Activated CD4-positive, alpha-beta T cell treated with anti-CD3 and anti-CD28 coated beads for 4 hours (primary cell): ENCODE results near the gene FCHSD1.
A peak's percentile ranks its signal among the peaks of the same experiment; 100 is the strongest.

ENCODE experiments used
- DNase-seq, 2 donors: peaks; one replicate each; pipeline ENCODE4 v3.0.0-alpha.2; 2020

FCHSD1 gene

DNA sequence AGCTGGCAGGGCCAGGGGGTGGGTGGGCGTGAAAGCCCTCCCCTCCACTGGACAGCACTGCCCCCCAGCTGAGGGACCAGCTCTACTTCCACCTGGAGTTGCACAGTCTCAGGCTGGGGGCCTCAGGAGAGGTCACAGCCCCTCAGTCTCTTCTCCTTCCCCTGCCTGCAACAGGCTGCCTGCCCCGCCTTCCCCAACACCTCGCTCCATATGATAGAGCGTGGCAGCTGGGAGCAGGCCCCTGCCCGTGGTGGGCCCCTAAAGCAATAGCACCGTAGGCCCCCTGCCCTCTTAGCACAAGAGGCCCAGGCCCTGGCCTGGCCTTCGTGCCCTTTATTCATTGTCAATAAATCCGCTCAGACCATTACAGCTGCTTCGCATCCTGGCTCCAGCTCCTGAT is 10.5 kb downstream of the FCHSD1 start:
- no peak for DNase-seq

DNA sequence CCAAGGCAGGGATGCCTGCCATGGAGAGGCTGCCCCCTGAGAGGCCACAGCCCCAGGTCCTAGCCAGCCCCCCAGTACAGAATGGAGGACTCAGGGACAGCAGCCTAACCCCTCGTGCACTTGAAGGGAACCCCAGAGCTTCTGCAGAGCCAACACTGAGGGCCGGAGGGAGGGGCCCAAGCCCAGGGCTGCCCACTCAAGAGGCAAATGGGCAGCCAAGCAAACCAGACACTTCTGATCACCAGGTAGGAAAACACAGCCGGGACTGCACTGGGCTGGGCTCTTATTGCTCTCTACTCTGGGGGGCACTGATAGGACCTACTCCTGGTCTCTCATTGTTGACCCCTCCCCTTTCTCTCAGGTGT is 11.2 kb downstream of the FCHSD1 start:
- DNase-seq: no peak

DNA sequence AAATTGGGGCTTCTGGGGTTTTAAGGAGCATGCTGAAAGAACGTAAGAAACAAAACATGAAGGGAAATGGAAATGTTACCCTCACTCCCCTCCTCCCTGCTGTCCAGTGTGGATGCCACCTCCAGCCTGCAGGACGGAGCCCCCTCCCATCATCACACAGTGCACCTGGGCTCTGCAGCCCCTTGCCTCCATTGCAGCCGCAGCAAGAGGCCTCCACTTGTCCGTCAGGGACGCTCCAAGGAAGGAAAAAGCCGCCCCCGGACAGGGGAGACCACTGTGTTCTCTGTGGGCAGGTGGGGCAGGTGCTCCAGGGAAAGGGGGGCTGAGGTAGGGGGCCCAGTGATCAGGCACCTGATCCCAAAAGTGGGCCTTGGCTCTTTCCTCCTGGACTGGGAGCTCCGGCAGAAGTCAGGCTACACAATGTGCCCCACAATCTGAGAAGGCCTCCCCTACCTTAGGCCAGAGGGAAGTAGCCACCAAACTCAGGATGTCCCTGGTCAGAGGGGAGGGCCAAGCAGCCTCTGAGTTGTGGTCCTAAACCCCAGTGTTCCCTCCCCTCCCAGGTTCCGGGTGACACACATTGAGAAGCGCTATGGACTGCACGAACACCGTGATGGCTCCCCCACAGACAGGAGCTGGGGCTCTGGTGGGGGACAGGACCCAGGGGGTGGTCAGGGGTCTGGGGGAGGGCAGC is 11.7 kb downstream of the FCHSD1 start:
- no peak for DNase-seq

DNA sequence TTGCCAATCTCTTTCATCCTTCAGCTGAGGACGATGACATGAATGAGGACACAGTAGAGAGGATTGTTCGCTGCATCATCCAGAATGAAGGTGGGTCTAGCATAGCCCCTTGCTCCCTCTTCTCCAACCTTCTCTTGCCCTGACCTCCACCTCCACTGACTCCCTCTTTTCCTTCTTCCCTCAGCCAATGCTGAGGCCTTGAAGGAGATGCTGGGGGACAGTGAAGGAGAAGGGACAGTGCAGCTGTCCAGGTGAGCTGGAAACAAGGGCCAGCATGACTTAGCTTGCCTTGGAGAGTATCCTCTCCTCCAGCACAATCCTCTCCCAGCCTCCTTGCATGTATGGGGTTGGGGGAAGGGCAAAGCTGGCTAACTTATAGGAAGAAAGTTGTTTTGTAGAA is 12.4 kb downstream of the FCHSD1 start:
- DNase-seq: no peak

- DNase-seq: peak; percentile 41 to 50
Observed at GRCh38 chr5:141637767-141638419, 13.3 kb downstream of the FCHSD1 start.

GRCh38 chr5:141637123-141637766 is 14.0 kb downstream of the FCHSD1 start:
- DNase-seq: peak; percentile 42 to 55

DNA sequence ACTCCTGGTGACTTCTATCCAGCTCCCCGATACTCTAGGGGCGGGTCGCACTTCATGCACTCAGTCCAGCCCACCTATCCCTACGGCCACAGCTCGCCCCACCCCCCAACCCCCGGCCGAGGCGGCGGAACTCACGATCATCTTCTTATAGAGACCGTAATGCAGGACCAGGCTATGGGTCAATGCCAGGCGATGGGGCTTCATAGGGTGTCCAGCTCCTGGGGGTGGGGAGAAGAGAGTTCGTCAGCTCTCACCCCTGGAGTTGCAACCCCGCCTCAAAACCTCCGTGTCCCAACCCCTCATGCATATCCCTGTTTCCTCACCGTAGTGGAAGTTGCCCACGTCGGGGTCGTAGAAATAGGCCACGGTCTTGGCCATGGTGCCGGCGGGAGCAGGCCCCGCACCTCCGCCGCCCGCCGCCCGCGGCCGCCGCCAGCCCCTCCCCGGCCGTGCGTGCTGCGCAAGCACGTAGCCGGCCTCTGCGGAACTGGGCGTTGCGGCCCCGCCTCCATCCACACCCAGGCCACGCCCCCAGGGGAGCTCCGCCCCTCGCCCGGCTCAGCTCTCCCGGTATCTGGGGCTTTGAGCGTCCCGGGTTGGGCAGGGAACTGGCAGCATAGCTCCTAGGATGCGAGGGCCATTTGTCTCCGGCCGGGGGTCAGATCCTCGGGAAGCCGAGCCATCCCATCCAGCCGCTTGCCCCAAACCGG is 14.7 kb downstream of the FCHSD1 start, which contains the start of the genes HDAC3 and RELL2:
Gene HDAC3 (minus strand): TSS at position 437 of the 710 bp plus-strand sequence. CDS start 59 bp downstream, at position 378.
Gene RELL2 (plus strand): TSS at position 585 of the 710 bp plus-strand sequence. CDS start 1,229 bp downstream, outside the sequence.
- peak; percentile 91 to 95 for DNase-seq

DNA sequence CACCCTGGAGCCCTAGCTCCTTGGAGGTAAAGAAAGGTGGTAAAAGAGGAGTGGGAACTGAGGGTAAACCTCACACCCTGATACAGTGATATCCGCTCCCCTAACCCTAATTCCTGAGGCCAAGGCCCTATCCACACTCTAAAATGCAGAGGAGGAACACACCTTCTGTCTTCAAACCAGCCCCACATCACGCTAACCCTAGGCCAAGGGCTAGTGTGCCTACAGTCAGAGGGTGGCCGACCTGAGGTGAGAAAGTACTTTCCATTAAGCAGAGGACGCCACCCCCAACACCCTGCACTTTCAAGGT is 15.2 kb downstream of the FCHSD1 start:
- DNase-seq: no peak

DNA sequence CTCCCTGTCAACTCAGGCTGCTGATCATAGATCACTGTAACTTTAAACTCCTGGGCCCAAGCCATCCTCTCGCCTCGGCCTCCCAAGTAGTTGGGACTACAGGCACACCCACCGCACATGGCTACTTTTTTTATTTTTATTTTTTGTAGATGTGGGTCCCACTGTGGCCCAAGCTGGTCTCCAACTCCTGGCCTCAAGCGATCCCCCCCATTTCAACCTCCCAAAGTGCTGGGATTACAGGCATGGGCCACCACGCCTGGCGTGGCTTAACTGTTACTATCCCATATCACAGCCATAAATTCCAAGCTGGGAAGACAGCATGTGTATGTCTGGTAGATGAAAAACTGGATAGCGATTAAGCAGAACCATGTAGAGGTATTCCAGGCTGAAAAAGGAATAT is 15.6 kb downstream of the FCHSD1 start:
- DNase-seq: no peak

GRCh38 chr5:141634720-141635119 is 16.5 kb downstream of the FCHSD1 start:
- no peak for DNase-seq

GRCh38 chr5:141633871-141634561 is 17.2 kb downstream of the FCHSD1 start:
- no peak for DNase-seq

DNA sequence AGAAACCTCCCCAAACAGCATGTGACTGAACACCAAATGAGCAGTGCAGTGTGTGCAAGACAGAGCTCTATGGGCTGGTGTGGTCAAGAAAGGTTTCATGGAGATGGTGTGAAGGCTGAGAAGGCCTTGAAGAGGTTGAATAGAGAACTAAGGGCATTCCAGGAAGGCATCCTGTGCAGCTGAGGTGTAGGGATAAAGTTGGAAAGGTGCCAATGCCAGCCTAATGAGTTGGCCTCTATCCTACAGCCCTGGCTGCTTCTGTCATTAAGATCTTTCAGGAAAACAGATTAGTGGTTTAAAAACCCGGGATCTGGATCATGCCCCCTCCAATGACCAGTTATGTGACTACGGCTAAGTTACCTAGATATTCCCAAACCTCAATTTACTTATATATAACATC is 18.6 kb downstream of the FCHSD1 start:
- no peak for DNase-seq

DNA sequence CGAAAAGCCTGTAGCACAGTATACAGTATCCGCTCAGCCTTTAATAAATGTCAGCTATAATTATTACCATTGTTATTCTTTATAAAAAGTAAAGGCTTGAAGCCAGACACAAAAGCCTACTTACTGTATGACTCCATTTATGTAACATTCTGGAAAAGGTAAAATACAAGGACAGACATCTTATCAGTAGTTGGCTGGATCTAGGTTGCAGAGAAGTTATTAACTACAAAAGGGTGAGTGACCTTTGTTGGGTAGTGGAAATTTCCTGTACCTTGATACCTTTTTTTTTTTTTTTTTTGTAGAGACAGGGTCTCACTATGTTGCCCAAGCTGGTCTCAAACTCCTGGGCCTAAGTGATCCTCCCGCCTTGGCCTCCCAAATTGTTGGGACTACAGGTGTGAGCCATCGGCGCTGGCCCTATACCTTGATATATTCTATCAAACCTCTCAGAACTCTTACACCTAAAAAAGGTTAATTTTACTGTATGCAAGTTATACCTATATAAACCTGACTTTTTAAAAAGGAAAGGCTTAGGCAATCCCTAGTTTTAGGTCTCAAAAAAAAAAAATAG is 20.6 kb downstream of the FCHSD1 start:
- DNase-seq: no peak

DNA sequence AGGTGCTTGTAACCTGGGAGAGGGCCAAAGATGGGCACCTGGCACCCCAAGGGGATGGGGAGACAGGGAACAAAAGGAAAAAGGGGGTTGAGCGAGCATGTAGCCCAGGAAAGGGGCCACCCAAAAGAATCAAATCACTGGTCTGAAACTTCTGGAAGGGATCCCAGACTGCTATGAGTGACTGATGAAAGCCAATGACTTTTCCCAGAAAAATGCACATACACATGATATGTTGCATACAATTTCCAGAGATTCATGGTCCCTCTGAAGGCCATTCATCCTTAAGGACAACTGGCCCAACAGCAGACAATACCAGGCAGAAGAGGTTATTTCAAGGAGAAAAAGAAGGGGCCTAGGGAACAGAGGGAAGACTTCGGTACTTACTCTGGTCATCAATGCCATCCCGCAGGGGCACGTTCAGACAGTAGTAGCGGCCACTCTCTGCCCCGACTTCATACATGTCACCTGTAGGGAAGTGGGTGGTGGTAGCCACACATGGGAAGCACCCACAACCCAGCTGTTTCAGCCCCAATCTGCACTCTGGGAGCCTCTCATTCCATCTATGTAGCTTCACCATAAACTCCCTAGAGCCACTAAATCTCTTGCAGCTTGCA is 22.9 kb downstream of the FCHSD1 start:
- no peak for DNase-seq

DNA sequence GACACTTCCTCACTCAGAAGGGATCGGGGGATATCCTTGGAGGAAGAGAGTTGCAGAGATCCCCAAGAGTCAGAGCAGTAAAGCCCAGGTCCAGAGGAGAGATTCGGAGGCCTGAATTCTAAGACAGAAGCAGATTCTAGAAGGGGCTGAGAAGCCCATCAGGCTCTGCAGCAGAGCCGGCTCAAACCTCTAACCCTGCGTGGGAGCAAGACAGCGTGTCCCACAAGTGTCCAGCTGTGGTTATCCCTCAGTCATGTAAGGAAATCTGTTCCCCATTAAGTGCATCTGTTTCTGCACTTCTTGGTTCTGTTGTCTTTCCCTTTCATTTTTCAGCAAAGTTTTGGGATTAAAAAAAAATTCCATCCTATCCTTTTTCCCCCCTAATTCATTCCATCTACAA is 27.6 kb downstream of the FCHSD1 start:
- DNase-seq: no peak

DNA sequence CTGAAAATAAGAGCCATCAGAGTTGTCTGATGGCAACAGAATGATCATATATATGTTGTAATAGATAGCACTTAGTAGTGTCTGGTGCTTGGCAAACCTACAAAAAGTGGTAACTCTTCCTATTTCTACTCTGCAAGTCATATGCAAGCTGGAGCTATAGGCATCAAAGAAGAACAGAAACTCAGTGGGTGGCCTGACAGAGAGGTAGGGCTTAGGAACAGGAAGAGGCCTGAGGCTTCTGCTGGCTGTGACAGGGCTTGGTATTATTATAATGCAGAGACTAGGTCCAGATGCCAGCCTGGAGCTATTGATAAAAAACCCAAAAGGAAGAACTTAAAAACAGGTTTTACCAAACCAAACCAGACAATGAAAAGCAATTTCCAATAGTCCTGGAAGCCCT is 28.0 kb downstream of the FCHSD1 start:
- no peak for DNase-seq

- peak; percentile 99 to 100 for DNase-seq
Observed at GRCh38 chr5:141618804-141619554, 32.2 kb downstream of the FCHSD1 start, which contains the start of gene DIAPH1. Gene DIAPH1 (minus strand): TSS chr5:141619000. CDS start chr5:141618914, 86 bp downstream.

DNA sequence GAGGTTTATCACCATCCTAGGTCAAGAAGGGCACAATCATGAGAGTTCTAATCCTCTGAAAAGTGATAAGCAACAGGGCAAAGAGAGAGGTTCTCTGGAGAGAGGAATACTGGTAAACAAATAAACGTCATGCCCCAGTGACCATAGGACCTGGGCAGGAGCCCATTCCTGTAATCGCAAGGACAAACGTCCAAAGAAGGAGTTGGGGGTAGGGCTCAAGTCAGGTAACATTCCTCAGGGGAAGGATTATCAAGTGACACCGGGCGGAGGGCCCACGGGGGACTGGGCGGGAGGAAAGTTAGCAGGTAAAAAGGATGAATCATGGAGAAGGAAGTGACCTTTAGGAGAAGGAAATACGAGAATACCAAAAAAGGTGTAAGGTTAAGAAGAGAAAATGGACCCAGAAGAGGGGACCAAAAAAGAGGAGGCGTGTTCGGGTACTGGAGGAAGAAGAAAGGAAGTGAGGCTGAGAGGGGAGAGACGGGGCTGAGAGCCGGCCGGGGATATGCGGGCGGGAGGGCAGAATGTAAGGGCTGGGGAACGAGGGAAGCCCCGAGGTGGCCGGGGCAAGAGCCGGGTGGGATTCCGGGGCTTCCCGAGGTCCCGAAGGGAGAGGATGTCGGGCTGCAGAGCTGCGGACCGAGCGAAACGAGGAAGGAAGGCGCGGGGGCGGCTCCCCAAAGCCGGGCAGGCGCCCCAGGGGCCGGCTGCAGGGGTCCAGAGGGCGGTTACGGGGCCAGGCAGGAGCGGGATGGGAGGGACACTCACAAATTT is 33.0 kb downstream of the FCHSD1 start:
- DNase-seq: peak; percentile 46 to 60

DNA sequence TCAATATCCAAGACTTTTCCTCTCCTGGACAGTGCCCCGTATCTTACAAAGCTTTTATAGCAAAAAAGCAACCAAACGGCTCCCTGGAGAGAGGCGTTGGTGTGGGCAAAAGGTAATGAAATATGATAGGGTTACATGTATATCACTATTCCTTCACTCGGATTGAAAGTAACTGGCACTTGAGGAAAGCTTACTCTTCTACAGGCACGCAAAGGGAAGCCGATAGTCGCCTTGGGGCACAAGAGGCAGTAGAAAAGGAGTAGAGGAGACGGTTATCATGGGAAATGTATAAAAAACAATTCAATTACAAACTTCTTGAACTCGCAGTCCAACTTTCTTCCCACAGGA is 33.6 kb downstream of the FCHSD1 start:
- DNase-seq: no peak

GRCh38 chr5:141617128-141617527 is 34.1 kb downstream of the FCHSD1 start:
- DNase-seq: no peak
